ENCODE data around the gene SPRR2B.

DNA sequence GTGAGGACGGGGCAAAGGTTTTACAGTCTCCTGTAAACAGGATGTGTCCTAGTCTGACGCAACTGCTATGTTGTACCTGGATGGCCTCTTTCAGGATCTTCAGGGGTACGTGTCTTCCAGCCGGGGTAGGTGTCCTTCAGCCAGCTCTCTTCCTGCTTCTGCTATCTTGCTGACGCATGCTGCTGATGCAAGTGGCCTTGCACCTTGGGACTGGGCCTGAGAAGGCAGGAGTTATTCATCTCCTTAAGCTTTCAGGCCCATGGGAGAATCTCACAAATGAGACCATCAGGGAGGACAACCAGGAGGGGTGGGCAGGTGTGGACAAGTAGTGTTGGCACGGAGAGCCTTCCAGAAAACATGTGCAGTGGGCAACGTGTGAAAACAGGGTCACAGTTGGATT lies 48.3 kb downstream of the SPRR2B start:
- TF ChIP-seq, protein P1, sequence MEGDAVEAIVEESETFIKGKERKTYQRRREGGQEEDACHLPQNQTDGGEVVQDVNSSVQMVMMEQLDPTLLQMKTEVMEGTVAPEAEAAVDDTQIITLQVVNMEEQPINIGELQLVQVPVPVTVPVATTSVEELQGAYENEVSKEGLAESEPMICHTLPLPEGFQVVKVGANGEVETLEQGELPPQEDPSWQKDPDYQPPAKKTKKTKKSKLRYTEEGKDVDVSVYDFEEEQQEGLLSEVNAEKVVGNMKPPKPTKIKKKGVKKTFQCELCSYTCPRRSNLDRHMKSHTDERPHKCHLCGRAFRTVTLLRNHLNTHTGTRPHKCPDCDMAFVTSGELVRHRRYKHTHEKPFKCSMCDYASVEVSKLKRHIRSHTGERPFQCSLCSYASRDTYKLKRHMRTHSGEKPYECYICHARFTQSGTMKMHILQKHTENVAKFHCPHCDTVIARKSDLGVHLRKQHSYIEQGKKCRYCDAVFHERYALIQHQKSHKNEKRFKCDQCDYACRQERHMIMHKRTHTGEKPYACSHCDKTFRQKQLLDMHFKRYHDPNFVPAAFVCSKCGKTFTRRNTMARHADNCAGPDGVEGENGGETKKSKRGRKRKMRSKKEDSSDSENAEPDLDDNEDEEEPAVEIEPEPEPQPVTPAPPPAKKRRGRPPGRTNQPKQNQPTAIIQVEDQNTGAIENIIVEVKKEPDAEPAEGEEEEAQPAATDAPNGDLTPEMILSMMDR (IDR thresholded peaks at IDR 0.05), result no peak
- no peak for TF ChIP-seq POLR2A (IDR thresholded peaks at IDR 0.05)

Data from right lobe of liver (tissue), 4 donors.